ENCODE measurements around the gene TMSB4Y. TPM values are rescaled to one million over a fixed set of nuclear protein-coding genes. Genes with fewer than 3 reads are reported as not detected.

TMSB4Y gene
- total and polyA plus RNA-seq, 2 experiments from 2014 or later: 0.43 to 1.0 TPM

DNA sequence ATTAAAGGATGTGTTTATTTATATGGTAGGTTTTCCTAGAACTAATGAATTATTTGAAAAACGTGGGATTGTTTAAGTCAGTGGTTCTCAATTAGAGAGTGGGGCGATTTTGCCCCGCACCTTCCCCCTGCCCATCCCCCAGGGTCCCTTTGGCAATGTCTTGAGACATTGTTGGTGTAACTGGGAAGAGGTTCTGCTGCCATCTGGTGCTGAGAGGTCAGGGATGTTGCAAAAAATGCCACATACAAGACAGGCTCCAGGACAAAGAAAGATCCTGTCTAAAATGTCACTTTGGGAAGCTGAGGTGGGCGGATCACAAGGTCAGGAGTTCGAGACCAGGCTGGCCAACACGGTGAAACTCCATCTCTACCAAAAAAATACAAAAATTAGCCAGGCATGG, 25.8 kb downstream of the TMSB4Y start:
- Histone ChIP-seq H3K4me3 (no peak overlapping the region), H3K9me2 (ENCODE audit: insufficient read depth) (no peaks in the 10 kb centered on the region), H4K20me1 (ENCODE audit: insufficient read depth) (no peaks in the 10 kb centered on the region), H2AFZ (no peak overlapping the region), H3K9ac (no peak overlapping the region), H3K4me1 (ENCODE audit: insufficient read depth) (no peaks in the 10 kb centered on the region), H3K9me3 (ENCODE audit: low read depth) (no peaks in the 10 kb centered on the region), H3F3A (ENCODE audit: insufficient read depth) (no peaks in the 10 kb centered on the region), H3K4me2 (ENCODE audit: unreplicated experiment) (no peak overlapping the region), H3K79me2 (ENCODE audit: insufficient read depth) (no peaks in the 10 kb centered on the region), H3K27ac (no peak overlapping the region), H3K27me3 (replicated peaks; ENCODE audit: insufficient read depth) (no peaks in the 10 kb centered on the region), H3K36me3 (ENCODE audit: low read depth) (no peaks in the 10 kb centered on the region)
- in situ Hi-C loops (cut with MboI): no loop called here
- 25 to 48% methylated on average over 3 to 4 of the region's 6 CpGs for WGBS, 2 experiments (ENCODE audit: low coverage in 1 of 2, low lambda C conversion rate in 2 of 2, missing lambda C conversion rate in 2 of 2)
- DNase-seq: peak; percentile 7
- TF ChIP-seq EZH2phosphoT487 (IDR thresholded peaks at IDR 0.05; ENCODE audit: insufficient read depth, low read depth) (no peak), EZH2 (IDR thresholded peaks at IDR 0.05; ENCODE audit: insufficient read depth, poor library complexity, severe bottlenecking) (no peak)

DNA sequence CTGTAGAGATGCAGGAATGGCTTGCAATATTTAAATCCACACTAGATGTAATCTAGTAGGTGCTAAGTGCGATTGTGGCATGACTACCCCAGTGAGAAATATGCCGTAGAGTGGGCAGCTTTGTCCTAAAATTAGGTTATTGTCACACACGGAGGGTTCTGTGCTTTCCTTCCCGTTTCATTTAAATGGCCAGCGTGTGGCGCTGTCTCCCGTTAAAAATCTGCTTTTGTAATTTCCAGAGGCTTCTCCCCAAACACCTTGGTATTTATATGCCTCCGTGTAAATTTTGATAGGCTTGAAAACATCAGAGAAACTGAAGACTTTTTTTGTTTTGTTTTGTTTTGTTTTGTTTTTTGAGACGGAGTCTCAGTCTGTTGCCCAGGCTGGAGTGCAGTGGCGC, 34.9 kb downstream of the TMSB4Y start:
- WGBS, 2 experiments (ENCODE audit: low coverage in 1 of 2, low lambda C conversion rate in 2 of 2, missing lambda C conversion rate in 2 of 2): 23 to 24% methylated on average over 10 of the region's 10 CpGs
- no peak overlapping the region for H3K9ac ChIP-seq
- H3K4me3 ChIP-seq: no peak overlapping the region
- in situ Hi-C loops (cut with MboI): no loop called here
- TF ChIP-seq EZH2phosphoT487 (IDR thresholded peaks at IDR 0.05; ENCODE audit: insufficient read depth, low read depth) (no peak), EZH2 (IDR thresholded peaks at IDR 0.05; ENCODE audit: insufficient read depth, poor library complexity, severe bottlenecking) (no peak)
- no peaks in the 10 kb centered on the region for H3K9me3 ChIP-seq (ENCODE audit: low read depth)
- no peak overlapping the region for H2AFZ ChIP-seq
- no peaks in the 10 kb centered on the region for H3K36me3 ChIP-seq (ENCODE audit: low read depth)
- no peaks in the 10 kb centered on the region for H4K20me1 ChIP-seq (ENCODE audit: insufficient read depth)
- DNase-seq: peak; percentile 24
- H3K4me1 ChIP-seq (ENCODE audit: insufficient read depth): no peaks in the 10 kb centered on the region
- H3K27me3 ChIP-seq (replicated peaks; ENCODE audit: insufficient read depth): no peaks in the 10 kb centered on the region
- H3K27ac ChIP-seq: no peak overlapping the region
- H3K4me2 ChIP-seq (ENCODE audit: unreplicated experiment): no peak overlapping the region
- H3K79me2 ChIP-seq (ENCODE audit: insufficient read depth): no peaks in the 10 kb centered on the region
- H3F3A ChIP-seq (ENCODE audit: insufficient read depth): no peaks in the 10 kb centered on the region
- no peaks in the 10 kb centered on the region for H3K9me2 ChIP-seq (ENCODE audit: insufficient read depth)

DNA sequence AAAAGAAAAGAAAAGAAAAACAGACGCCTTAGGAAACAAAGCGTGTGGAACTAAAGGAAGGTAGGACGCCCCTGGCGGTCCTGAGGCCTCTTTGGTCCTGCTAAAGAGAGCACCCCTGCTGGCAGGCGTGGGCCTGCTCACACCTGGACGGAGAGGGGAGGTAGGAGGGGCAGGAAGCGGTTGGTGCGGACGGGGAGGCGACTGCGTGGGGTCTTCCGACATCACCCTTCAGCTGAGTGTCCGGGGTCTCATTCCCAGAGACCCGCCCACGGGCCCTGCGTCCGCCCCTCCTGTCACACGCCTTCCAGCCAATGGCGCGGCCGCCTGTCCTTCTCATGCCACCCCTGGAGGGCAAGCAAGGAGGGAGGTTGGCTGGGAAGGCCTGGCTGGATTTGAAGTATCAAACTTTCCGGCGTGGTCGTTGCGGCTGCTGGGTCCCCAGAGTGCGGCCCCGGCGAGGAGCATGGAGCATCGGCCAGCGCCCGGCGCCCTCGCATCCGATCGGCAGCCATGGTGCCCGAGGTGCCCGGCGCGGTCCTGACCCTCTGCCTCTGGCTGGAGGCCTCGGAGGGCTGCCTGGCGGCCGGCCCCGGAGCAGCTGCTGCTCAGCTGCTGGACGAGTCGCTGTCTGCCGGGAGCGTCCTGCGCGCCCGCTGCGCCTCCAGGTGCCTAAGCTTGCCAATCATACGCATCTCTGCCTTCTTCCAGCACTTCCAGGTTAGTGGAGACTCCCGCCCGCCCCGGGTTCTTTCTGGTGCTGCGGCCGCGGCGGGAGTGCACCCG, 47.8 kb downstream of the TMSB4Y start:
- Histone ChIP-seq H2AFZ (no peak overlapping the region), H3K27me3 (replicated peaks; ENCODE audit: insufficient read depth) (no peaks in the 10 kb centered on the region), H3K36me3 (ENCODE audit: low read depth) (no peaks in the 10 kb centered on the region), H3K4me3 (no peak overlapping the region), H3K9ac (no peak overlapping the region), H3K79me2 (ENCODE audit: insufficient read depth) (no peaks in the 10 kb centered on the region), H4K20me1 (ENCODE audit: insufficient read depth) (no peaks in the 10 kb centered on the region), H3K4me2 (ENCODE audit: unreplicated experiment) (no peak overlapping the region), H3K27ac (no peak overlapping the region), H3K9me3 (ENCODE audit: low read depth) (no peaks in the 10 kb centered on the region), H3F3A (ENCODE audit: insufficient read depth) (no peaks in the 10 kb centered on the region), H3K4me1 (ENCODE audit: insufficient read depth) (no peaks in the 10 kb centered on the region), H3K9me2 (ENCODE audit: insufficient read depth) (no peaks in the 10 kb centered on the region)
- DNase-seq: peak; percentile 2
- in situ Hi-C loops (cut with MboI): no loop called here
- 2% methylated on average over 9 to 21 of the region's 60 CpGs for WGBS, 2 experiments (ENCODE audit: low coverage in 1 of 2, low lambda C conversion rate in 2 of 2, missing lambda C conversion rate in 2 of 2)
- TF ChIP-seq EZH2phosphoT487 (IDR thresholded peaks at IDR 0.05; ENCODE audit: insufficient read depth, low read depth): no peak
- TF ChIP-seq EZH2 (IDR thresholded peaks at IDR 0.05; ENCODE audit: insufficient read depth, poor library complexity, severe bottlenecking): no peak

DNA sequence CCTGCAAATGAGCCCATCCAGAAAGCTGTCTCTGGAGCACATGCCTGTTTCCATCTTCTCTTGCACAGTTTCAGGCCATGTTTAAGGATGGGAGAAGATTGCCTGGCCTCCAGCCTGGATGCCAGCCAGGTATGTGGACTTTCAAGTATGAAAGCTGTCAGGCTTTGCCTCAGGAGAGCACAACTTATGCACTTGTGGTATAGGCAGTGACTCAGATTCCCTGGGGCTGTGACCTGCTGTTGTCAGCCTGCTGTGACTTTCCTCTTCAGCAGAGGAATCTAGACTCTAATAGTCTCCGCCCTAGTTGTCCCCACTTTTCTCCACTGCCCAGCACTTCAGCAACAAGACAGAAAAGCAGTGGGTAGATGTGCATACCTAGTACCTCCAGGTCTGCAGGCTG, 51.0 kb downstream of the TMSB4Y start:
- no peak for DNase-seq
- no peak overlapping the region for H3K9ac ChIP-seq
- H3K27ac ChIP-seq: no peak overlapping the region
- H4K20me1 ChIP-seq (ENCODE audit: insufficient read depth): no peaks in the 10 kb centered on the region
- no peaks in the 10 kb centered on the region for H3F3A ChIP-seq (ENCODE audit: insufficient read depth)
- H3K4me3 ChIP-seq: no peak overlapping the region
- no peaks in the 10 kb centered on the region for H3K79me2 ChIP-seq (ENCODE audit: insufficient read depth)
- no peak overlapping the region for H2AFZ ChIP-seq
- TF ChIP-seq EZH2 (IDR thresholded peaks at IDR 0.05; ENCODE audit: insufficient read depth, poor library complexity, severe bottlenecking) (no peak), EZH2phosphoT487 (IDR thresholded peaks at IDR 0.05; ENCODE audit: insufficient read depth, low read depth) (no peak)
- no peak overlapping the region for H3K4me2 ChIP-seq (ENCODE audit: unreplicated experiment)
- H3K36me3 ChIP-seq (ENCODE audit: low read depth): no peaks in the 10 kb centered on the region
- no peaks in the 10 kb centered on the region for H3K27me3 ChIP-seq (replicated peaks; ENCODE audit: insufficient read depth)
- 86 to 89% methylated on average over 1 of the region's 1 CpG for WGBS, 2 experiments (ENCODE audit: low coverage in 1 of 2, low lambda C conversion rate in 2 of 2, missing lambda C conversion rate in 2 of 2)
- in situ Hi-C loops (cut with MboI): no loop called here
- no peaks in the 10 kb centered on the region for H3K4me1 ChIP-seq (ENCODE audit: insufficient read depth)
- no peaks in the 10 kb centered on the region for H3K9me2 ChIP-seq (ENCODE audit: insufficient read depth)
- H3K9me3 ChIP-seq (ENCODE audit: low read depth): no peaks in the 10 kb centered on the region

Other genes starting within 250 kb of the TMSB4Y start
- gene UTY, start 223.9 kb upstream of the TMSB4Y start, total RNA-seq (2014; rRNA removed; shearing (Covaris generic)): 11.2 and 11.9 TPM in 2 replicates
- gene UTY, start 223.9 kb upstream of the TMSB4Y start, polyA plus RNA-seq (2016; fragmentation: Nextera tagmentation; extraction: Ambion mirVana): 4.0 and 5.9 TPM in 2 replicates